Measurements from ENCODE around the gene SSNA1. TPM values are rescaled to one million over a fixed set of nuclear protein-coding genes. Genes with fewer than 3 reads are reported as not detected.

SSNA1 gene
- total RNA-seq, 2 donors from 2014 or later: 64.1 to 84.5 TPM

DNA sequence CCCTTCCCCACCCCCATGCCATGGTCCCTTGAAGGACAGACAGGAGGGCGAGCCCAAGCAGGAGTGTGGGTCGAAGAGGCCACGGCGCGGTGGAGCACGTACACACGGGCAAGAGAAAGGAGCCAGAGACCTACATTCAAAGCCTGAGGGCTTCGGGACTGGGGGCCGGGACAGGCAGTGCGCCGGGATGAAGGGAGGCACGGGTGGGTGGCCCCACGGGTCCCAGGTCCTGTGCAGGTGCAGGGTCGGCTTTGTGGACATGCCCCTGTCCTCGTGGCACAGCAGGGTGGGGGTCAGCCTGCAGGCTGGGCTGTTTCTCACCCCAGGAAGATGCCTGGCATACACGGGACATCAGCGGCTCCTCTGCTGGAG, 28.4 kb upstream of the SSNA1 start:
- peaks cover 40% of the 10 kb centered on the region for H3K27me3 Mint-ChIP-seq (ENCODE audit: low read depth)
- no peak for DNase-seq
- no peak for ATAC-seq (replicated peaks in 1 of 2)
- H3K9me3 Mint-ChIP-seq: no peaks in the 10 kb centered on the region
- H3K4me3 Mint-ChIP-seq: no peak overlapping the region
- no peaks in the 10 kb centered on the region for H3K36me3 Mint-ChIP-seq (ENCODE audit: insufficient read depth in 2 of 2)
- H3K27ac Mint-ChIP-seq: no peak overlapping the region
- peaks cover 12% of the 10 kb centered on the region for H3K4me1 Mint-ChIP-seq (ENCODE audit: low read depth)

- H3K9me3 Mint-ChIP-seq: no peaks in the 10 kb centered on the region
- H3K4me3 Mint-ChIP-seq: no peak overlapping the region
- peaks cover 35% of the 10 kb centered on the region for H3K27me3 Mint-ChIP-seq (ENCODE audit: low read depth)
- no peak overlapping the region for H3K27ac Mint-ChIP-seq
- peak in 1 of 2 donors; percentile 25 for DNase-seq
- H3K4me1 Mint-ChIP-seq (ENCODE audit: low read depth): peaks cover 12% of the 10 kb centered on the region
- ATAC-seq (replicated peaks in 1 of 2): no peak
- no peaks in the 10 kb centered on the region for H3K36me3 Mint-ChIP-seq (ENCODE audit: insufficient read depth in 2 of 2)
Observed at GRCh38 chr9:137160716-137161557, 27.5 kb upstream of the SSNA1 start.

DNA sequence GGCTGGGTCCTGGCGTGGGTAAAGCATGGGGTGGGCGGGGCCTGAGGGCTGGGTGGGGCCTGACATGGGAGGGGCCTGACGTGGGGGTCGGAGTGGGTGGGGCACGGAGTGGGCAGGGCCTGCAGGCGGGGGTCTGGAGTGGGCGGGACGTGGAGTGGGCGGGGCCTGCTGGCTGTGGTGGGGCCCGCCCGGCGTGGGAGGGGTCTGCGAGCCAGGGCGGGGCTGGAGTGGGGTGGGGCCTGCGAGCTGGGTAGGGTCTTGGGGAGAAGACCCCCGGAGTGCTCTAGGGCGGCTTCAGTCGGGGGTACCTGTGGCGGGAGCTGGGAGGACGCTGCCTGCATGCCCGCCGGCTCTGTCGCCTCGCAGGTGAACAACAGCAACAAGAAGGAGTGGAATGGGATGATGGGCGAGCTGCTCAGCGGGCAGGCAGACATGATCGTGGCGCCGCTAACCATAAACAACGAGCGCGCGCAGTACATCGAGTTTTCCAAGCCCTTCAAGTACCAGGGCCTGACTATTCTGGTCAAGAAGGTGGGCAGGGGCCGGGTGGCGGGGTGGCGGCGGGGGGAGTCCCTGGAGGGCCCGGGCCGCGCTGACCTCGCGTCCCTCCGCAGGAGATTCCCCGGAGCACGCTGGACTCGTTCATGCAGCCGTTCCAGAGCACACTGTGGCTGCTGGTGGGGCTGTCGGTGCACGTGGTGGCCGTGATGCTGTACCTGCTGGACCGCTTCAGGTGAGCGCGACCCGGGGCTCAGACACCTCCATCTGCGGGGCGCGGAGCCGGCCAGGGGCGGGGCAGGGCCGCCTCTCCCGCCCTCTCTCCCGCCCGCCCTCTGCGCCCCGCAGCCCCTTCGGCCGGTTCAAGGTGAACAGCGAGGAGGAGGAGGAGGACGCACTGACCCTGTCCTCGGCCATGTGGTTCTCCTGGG, 26.7 kb upstream of the SSNA1 start:
- DNase-seq (no peak), ATAC-seq (replicated peaks in 1 of 2) (no peak)
- H3K9me3 Mint-ChIP-seq: no peaks in the 10 kb centered on the region
- H3K27ac Mint-ChIP-seq: no peak overlapping the region
- H3K4me3 Mint-ChIP-seq: no peak overlapping the region
- peaks cover 12% of the 10 kb centered on the region for H3K4me1 Mint-ChIP-seq (ENCODE audit: low read depth)
- H3K27me3 Mint-ChIP-seq (ENCODE audit: low read depth): peaks cover 38% of the 10 kb centered on the region
- H3K36me3 Mint-ChIP-seq (ENCODE audit: insufficient read depth in 2 of 2): no peaks in the 10 kb centered on the region

- DNase-seq (no peak), ATAC-seq (replicated peaks in 1 of 2) (peak in 1 of 2 donors; percentile 44)
- H3K27me3 Mint-ChIP-seq (ENCODE audit: low read depth): peaks cover 33% of the 10 kb centered on the region
- H3K27ac Mint-ChIP-seq: no peak overlapping the region
- no peaks in the 10 kb centered on the region for H3K36me3 Mint-ChIP-seq (ENCODE audit: insufficient read depth in 2 of 2)
- no peaks in the 10 kb centered on the region for H3K9me3 Mint-ChIP-seq
- H3K4me1 Mint-ChIP-seq (ENCODE audit: low read depth): peaks cover 12% of the 10 kb centered on the region
- peak overlapping the region in 1 of 2 donors; percentile 43 for H3K4me3 Mint-ChIP-seq
Observed at GRCh38 chr9:137162505-137163364, 25.7 kb upstream of the SSNA1 start.

- ATAC-seq (replicated peaks in 1 of 2) (no peak), DNase-seq (no peak)
- Mint-ChIP-seq H3K36me3 (ENCODE audit: insufficient read depth in 2 of 2) (no peaks in the 10 kb centered on the region), H3K4me3 (peak overlapping the region in 1 of 2 donors; percentile 15), H3K27me3 (ENCODE audit: low read depth) (peaks cover 27% of the 10 kb centered on the region), H3K27ac (no peak overlapping the region), H3K4me1 (ENCODE audit: low read depth) (peaks cover 12% of the 10 kb centered on the region), H3K9me3 (no peaks in the 10 kb centered on the region)
Observed at GRCh38 chr9:137163365-137163715, 25.1 kb upstream of the SSNA1 start.

DNA sequence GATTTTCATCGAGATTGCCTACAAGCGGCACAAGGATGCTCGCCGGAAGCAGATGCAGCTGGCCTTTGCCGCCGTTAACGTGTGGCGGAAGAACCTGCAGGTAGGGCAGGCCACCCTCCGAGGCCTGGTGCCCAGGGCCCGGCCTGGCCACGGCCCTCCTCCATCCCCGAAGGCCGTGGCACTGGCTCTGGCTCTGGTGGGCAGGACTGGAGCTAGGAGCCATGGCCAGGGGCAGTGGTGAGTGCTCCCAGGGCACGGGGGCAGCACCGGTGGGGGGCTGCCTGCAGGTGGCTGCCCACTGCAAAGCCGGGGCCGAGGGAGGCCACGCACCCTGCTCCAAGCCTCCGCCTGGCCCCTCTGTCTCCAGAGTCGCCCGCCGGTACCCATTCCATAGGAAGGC, 24.7 kb upstream of the SSNA1 start:
- H3K9me3 Mint-ChIP-seq: no peaks in the 10 kb centered on the region
- ATAC-seq (replicated peaks in 1 of 2): no peak
- peaks cover 22% of the 10 kb centered on the region for H3K27me3 Mint-ChIP-seq (ENCODE audit: low read depth)
- peaks cover 11% of the 10 kb centered on the region for H3K4me1 Mint-ChIP-seq (ENCODE audit: low read depth)
- no peak for DNase-seq
- no peaks in the 10 kb centered on the region for H3K36me3 Mint-ChIP-seq (ENCODE audit: insufficient read depth in 2 of 2)
- no peak overlapping the region for H3K27ac Mint-ChIP-seq
- peak overlapping the region in 1 of 2 donors; percentile 15 for H3K4me3 Mint-ChIP-seq

DNA sequence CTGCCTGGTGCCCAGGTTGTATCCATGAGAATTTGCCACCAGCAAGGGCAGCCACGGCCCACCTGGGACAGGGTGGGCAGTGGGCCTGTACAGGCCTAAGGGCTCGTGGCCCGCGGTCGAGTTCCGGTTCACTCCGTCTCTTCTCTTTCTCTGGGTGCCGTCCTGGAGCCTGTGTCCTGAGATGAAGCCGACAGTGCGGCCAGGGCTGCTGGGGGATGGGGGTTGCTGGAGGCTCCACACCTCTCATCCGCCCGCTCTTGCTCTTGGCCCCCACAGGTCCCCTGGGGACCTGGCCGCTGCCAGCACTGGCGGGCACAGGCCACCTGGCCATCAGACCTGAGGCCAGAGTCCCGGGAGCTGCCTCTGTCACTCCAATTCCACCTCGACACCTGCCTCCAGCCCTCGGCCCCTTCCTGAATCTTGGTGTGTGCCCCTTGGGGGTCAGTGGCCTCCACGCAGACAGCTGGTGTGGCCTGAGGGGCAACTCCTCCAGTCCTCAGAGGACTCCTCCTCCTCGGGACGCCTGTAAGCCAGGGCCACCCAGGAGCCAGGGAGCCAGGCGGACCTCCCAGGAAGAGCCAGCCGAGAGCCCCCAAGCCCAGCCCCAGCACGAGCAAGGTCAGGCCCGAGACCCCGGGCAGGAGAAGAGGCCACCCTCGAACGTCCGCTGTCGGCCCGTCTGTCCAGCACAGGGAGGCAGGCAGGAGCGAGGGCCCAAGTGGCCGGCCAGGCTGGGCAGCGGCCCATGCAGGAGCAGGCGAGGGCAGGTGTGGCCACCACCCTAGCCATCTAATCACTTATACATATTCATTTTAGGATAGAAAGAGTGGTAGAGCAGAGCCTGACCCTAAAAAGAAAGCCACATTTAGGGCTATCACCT, 23.9 kb upstream of the SSNA1 start:
- no peaks in the 10 kb centered on the region for H3K9me3 Mint-ChIP-seq
- no peaks in the 10 kb centered on the region for H3K36me3 Mint-ChIP-seq (ENCODE audit: insufficient read depth in 2 of 2)
- no peak overlapping the region for H3K4me3 Mint-ChIP-seq
- DNase-seq (no peak), ATAC-seq (replicated peaks in 1 of 2) (no peak)
- H3K27ac Mint-ChIP-seq: no peak overlapping the region
- H3K4me1 Mint-ChIP-seq (ENCODE audit: low read depth): peaks cover 3% of the 10 kb centered on the region
- peaks cover 14% of the 10 kb centered on the region for H3K27me3 Mint-ChIP-seq (ENCODE audit: low read depth)

DNA sequence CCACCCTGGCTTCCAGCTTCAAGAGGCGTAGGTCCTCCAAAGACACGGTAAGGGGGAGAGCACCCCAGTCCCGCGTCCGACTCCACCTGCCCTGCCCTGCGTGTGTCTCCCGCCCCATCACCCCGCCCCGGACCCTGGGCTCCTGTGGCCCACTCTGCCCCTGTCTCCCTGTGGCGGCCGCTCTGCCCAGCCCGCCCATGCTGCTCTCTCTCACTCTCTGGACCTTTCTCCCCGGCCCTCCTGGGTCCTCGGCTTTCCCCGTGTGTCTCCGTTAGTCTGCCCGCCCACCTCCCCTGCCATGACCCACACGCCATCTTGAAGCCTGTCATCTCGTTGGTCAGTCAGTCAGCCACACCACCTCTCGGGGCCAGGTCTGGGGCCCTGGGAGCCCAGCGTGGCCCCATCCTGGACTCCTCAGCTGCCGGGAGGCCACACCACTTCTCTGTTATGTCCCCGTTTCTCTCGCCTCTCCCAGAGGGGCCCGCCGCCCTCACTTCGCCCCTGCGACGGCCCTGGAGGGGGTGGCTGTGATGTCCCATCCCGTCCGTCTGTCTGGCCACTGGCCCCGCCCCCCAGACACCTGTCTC, 23.1 kb upstream of the SSNA1 start:
- Mint-ChIP-seq H3K4me3 (no peak overlapping the region), H3K27ac (no peak overlapping the region), H3K4me1 (ENCODE audit: low read depth) (no peaks in the 10 kb centered on the region), H3K9me3 (no peaks in the 10 kb centered on the region), H3K27me3 (ENCODE audit: low read depth) (peaks cover 11% of the 10 kb centered on the region), H3K36me3 (ENCODE audit: insufficient read depth in 2 of 2) (no peaks in the 10 kb centered on the region)
- ATAC-seq (replicated peaks in 1 of 2) (no peak), DNase-seq (no peak)

GRCh38 chr9:137166380-137167229, 21.9 kb upstream of the SSNA1 start:
- peaks cover 19% of the 10 kb centered on the region for H3K27me3 Mint-ChIP-seq (ENCODE audit: low read depth)

GRCh38 chr9:137167277-137167746, 21.2 kb upstream of the SSNA1 start:
- Mint-ChIP-seq H3K27me3 (ENCODE audit: low read depth) (peaks cover 21% of the 10 kb centered on the region), H3K36me3 (ENCODE audit: insufficient read depth in 2 of 2) (no peaks in the 10 kb centered on the region), H3K9me3 (no peaks in the 10 kb centered on the region), H3K4me1 (ENCODE audit: low read depth) (no peaks in the 10 kb centered on the region), H3K4me3 (no peak overlapping the region), H3K27ac (no peak overlapping the region)
- no peak for DNase-seq
- no peak for ATAC-seq (replicated peaks in 1 of 2)

More at GRCh38 chr9:137166380-137167229, 21.9 kb upstream of the SSNA1 start:
- Mint-ChIP-seq H3K36me3 (ENCODE audit: insufficient read depth in 2 of 2) (no peaks in the 10 kb centered on the region), H3K4me1 (ENCODE audit: low read depth) (no peaks in the 10 kb centered on the region), H3K4me3 (no peak overlapping the region), H3K9me3 (no peaks in the 10 kb centered on the region), H3K27ac (no peak overlapping the region)
- no peak for DNase-seq
- ATAC-seq (replicated peaks in 1 of 2): no peak

All from activated T-cell treated with anti-CD3 and anti-CD28 coated beads, Interleukin-2, amount 50 U/mL, for 72 hours (primary cell).